HAP-1 (cell line): ENCODE results near the gene NPEPL1.
"Not testable (repeated sequence)": the region's sequence is repeated elsewhere in the genome, so short reads cannot be mapped to it uniquely, and the experiment has no call there.

ENCODE experiments used
- DNase-seq, 2 experiments: peaks; one replicate each; pipeline ENCODE4 v3.0.0-alpha.2; 2016 to 2020; ENCODE audit warnings: low spot score in 2 of 2
- H3K27me3 ChIP-seq: fragments of 250-450 bp; sonication (Bioruptor Pico); 2 replicates; pipeline ENCODE4 v1.5.1; 2020; ENCODE audit warnings: low read depth, mild to moderate bottlenecking, moderate library complexity
- H3K36me3 ChIP-seq: fragments of 250-450 bp; sonication (Bioruptor Pico); replicated peaks from 2 replicates; pipeline ENCODE4 v1.5.1; 2020; ENCODE audit warnings: mild to moderate bottlenecking
- H3K4me1 ChIP-seq: fragments of 250-450 bp; sonication (Bioruptor Pico); 2 replicates; pipeline ENCODE4 v1.5.1; 2020; ENCODE audit warnings: mild to moderate bottlenecking
- H3K4me3 ChIP-seq: fragments of 250-450 bp; sonication (Bioruptor Pico); 2 replicates; pipeline ENCODE4 v1.5.1; 2020; ENCODE audit warnings: mild to moderate bottlenecking, moderate library complexity
- H3K9me3 ChIP-seq: fragments of 250-450 bp; sonication (Bioruptor Pico); 2 replicates; pipeline ENCODE4 v1.5.1; 2020; ENCODE audit warnings: mild to moderate bottlenecking, moderate library complexity
- in situ Hi-C: fragments of 300-500 bp; cut with MboI; formaldehyde crosslinking; loops from 3 replicates; pipeline ENCODE4 v1.14.3; 2020; ENCODE audit warnings: low sequenced_read_pairs, inconsistent platforms, mixed read lengths

NPEPL1 gene

GRCh38 chr20:58744836-58745235 lies 52.2 kb downstream of the NPEPL1 start:
- no peaks in the 10 kb centered on the region for H3K4me1 ChIP-seq
- in situ Hi-C loops: no loop called here
- no peaks in the 10 kb centered on the region for H3K27me3 ChIP-seq
- no peaks in the 10 kb centered on the region for H3K9me3 ChIP-seq
- H3K4me3 ChIP-seq: no peak overlapping the region
- no peaks in the 10 kb centered on the region for H3K36me3 ChIP-seq
- no peak for DNase-seq

GRCh38 chr20:58745391-58745790 lies 52.8 kb downstream of the NPEPL1 start:
- no peaks in the 10 kb centered on the region for H3K36me3 ChIP-seq
- in situ Hi-C loops: no loop called here
- no peak for DNase-seq
- H3K4me3 ChIP-seq: no peak overlapping the region
- no peaks in the 10 kb centered on the region for H3K4me1 ChIP-seq
- no peaks in the 10 kb centered on the region for H3K9me3 ChIP-seq
- no peaks in the 10 kb centered on the region for H3K27me3 ChIP-seq

GRCh38 chr20:58746620-58747019 lies 54.0 kb downstream of the NPEPL1 start:
- Histone ChIP-seq H3K4me1 (no peaks in the 10 kb centered on the region), H3K4me3 (no peak overlapping the region), H3K36me3 (no peaks in the 10 kb centered on the region), H3K27me3 (no peaks in the 10 kb centered on the region), H3K9me3 (no peaks in the 10 kb centered on the region)
- in situ Hi-C loops: no loop called here
- DNase-seq: no peak

- H3K27me3 ChIP-seq: no peaks in the 10 kb centered on the region
- no peak overlapping the region for H3K4me3 ChIP-seq
- no peaks in the 10 kb centered on the region for H3K9me3 ChIP-seq
- no peak for DNase-seq
- no peaks in the 10 kb centered on the region for H3K4me1 ChIP-seq
- in situ Hi-C loops: no loop called here
- no peaks in the 10 kb centered on the region for H3K36me3 ChIP-seq
These were observed 54.6 kb downstream of the NPEPL1 start for GRCh38 chr20:58747211-58747610.

- Histone ChIP-seq H3K9me3 (no peaks in the 10 kb centered on the region), H3K27me3 (no peaks in the 10 kb centered on the region), H3K4me1 (no peaks in the 10 kb centered on the region), H3K4me3 (no peak overlapping the region), H3K36me3 (no peaks in the 10 kb centered on the region)
- in situ Hi-C loops: no loop called here
- DNase-seq: no peak
These were observed 56.0 kb downstream of the NPEPL1 start for GRCh38 chr20:58748618-58749017.

- in situ Hi-C loops: no loop called here
- no peak for DNase-seq
- Histone ChIP-seq H3K4me1 (no peaks in the 10 kb centered on the region), H3K36me3 (no peaks in the 10 kb centered on the region), H3K4me3 (no peak overlapping the region), H3K27me3 (no peaks in the 10 kb centered on the region), H3K9me3 (no peaks in the 10 kb centered on the region)
These were observed 56.6 kb downstream of the NPEPL1 start for GRCh38 chr20:58749098-58749769.

GRCh38 chr20:58749979-58750378 lies 57.4 kb downstream of the NPEPL1 start:
- Histone ChIP-seq H3K4me1 (no peaks in the 10 kb centered on the region), H3K27me3 (no peaks in the 10 kb centered on the region), H3K36me3 (no peaks in the 10 kb centered on the region), H3K9me3 (no peaks in the 10 kb centered on the region), H3K4me3 (no peak overlapping the region)
- DNase-seq: no peak
- in situ Hi-C loops: no loop called here

- H3K36me3 ChIP-seq, H3K4me3 ChIP-seq, DNase-seq, in situ Hi-C loops, H3K27me3 ChIP-seq, H3K4me1 ChIP-seq, H3K9me3 ChIP-seq: not testable (repeated sequence)
These were observed 58.1 kb downstream of the NPEPL1 start for GRCh38 chr20:58750706-58751105.

GRCh38 chr20:58751979-58752378 lies 59.4 kb downstream of the NPEPL1 start:
- H3K27me3 ChIP-seq: no peaks in the 10 kb centered on the region
- H3K9me3 ChIP-seq: no peaks in the 10 kb centered on the region
- no peak for DNase-seq
- no peaks in the 10 kb centered on the region for H3K4me1 ChIP-seq
- no peaks in the 10 kb centered on the region for H3K36me3 ChIP-seq
- in situ Hi-C loops: no loop called here
- H3K4me3 ChIP-seq: no peak overlapping the region

GRCh38 chr20:58752565-58752964 lies 60.0 kb downstream of the NPEPL1 start:
- in situ Hi-C loops: no loop called here
- Histone ChIP-seq H3K4me1 (no peaks in the 10 kb centered on the region), H3K36me3 (no peaks in the 10 kb centered on the region), H3K9me3 (no peaks in the 10 kb centered on the region), H3K4me3 (no peak overlapping the region), H3K27me3 (no peaks in the 10 kb centered on the region)
- DNase-seq: no peak

- Histone ChIP-seq H3K4me1 (no peaks in the 10 kb centered on the region), H3K36me3 (no peaks in the 10 kb centered on the region), H3K9me3 (no peaks in the 10 kb centered on the region), H3K4me3 (no peak overlapping the region), H3K27me3 (no peaks in the 10 kb centered on the region)
- in situ Hi-C loops: no loop called here
- DNase-seq: no peak
These were observed 60.8 kb downstream of the NPEPL1 start for GRCh38 chr20:58753267-58753921.

- H3K36me3 ChIP-seq: no peaks in the 10 kb centered on the region
- H3K4me1 ChIP-seq: no peaks in the 10 kb centered on the region
- in situ Hi-C loops: no loop called here
- H3K9me3 ChIP-seq: no peaks in the 10 kb centered on the region
- H3K27me3 ChIP-seq: no peaks in the 10 kb centered on the region
- DNase-seq: no peak
- no peak overlapping the region for H3K4me3 ChIP-seq
These were observed 61.4 kb downstream of the NPEPL1 start for GRCh38 chr20:58753922-58754551.

GRCh38 chr20:58754584-58754983 lies 62.0 kb downstream of the NPEPL1 start:
- DNase-seq: no peak
- H3K4me1 ChIP-seq: no peaks in the 10 kb centered on the region
- no peaks in the 10 kb centered on the region for H3K36me3 ChIP-seq
- in situ Hi-C loops: no loop called here
- H3K4me3 ChIP-seq: no peak overlapping the region
- no peaks in the 10 kb centered on the region for H3K9me3 ChIP-seq
- no peaks in the 10 kb centered on the region for H3K27me3 ChIP-seq

GRCh38 chr20:58755062-58755697 lies 62.6 kb downstream of the NPEPL1 start:
- no peaks in the 10 kb centered on the region for H3K27me3 ChIP-seq
- no peak for DNase-seq
- no peaks in the 10 kb centered on the region for H3K9me3 ChIP-seq
- no peak overlapping the region for H3K4me3 ChIP-seq
- H3K36me3 ChIP-seq: no peaks in the 10 kb centered on the region
- H3K4me1 ChIP-seq: no peaks in the 10 kb centered on the region
- in situ Hi-C loops: no loop called here
